ENCODE data around the gene BLVRA. TPM values are rescaled to one million over a fixed set of nuclear protein-coding genes. Genes with fewer than 3 reads are reported as not detected.
"Not testable (repeated sequence)": the region's sequence is repeated elsewhere in the genome, so short reads cannot be mapped to it uniquely, and the experiment has no call there.

The BLVRA gene
- total RNA-seq, 4 donors from 2014 or later, result 25.4 to 38.9 (median 32.1) TPM

DNA sequence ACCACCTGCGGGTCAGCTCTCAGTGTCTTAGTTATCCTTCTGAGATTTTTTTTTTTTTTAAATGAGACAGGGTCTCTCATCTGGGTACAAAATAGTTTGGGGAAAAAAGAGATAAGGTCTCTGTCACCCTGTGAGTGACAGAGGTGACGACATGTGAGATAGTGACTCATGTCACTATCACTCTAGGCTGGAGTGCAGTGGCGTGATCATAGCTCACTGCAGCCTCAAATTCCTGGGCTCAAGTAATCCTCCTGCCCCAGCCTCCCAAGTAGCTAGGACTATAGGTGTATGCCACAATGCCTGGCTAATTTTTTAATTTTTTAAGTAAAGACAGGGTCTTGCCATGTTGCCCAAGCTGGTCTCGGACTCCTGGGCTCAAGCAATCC, 10.4 kb downstream of the BLVRA start:
- TF ChIP-seq, protein P1, sequence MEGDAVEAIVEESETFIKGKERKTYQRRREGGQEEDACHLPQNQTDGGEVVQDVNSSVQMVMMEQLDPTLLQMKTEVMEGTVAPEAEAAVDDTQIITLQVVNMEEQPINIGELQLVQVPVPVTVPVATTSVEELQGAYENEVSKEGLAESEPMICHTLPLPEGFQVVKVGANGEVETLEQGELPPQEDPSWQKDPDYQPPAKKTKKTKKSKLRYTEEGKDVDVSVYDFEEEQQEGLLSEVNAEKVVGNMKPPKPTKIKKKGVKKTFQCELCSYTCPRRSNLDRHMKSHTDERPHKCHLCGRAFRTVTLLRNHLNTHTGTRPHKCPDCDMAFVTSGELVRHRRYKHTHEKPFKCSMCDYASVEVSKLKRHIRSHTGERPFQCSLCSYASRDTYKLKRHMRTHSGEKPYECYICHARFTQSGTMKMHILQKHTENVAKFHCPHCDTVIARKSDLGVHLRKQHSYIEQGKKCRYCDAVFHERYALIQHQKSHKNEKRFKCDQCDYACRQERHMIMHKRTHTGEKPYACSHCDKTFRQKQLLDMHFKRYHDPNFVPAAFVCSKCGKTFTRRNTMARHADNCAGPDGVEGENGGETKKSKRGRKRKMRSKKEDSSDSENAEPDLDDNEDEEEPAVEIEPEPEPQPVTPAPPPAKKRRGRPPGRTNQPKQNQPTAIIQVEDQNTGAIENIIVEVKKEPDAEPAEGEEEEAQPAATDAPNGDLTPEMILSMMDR (IDR thresholded peaks at IDR 0.05), result no peak
- TF ChIP-seq POLR2A (IDR thresholded peaks at IDR 0.05), result no peak
- H3K4me3 ChIP-seq (ENCODE audit: low read depth, poor library complexity, severe bottlenecking), result no peak overlapping the region
- WGBS, 2 donors, result 86 to 87% methylated on average over 4 of the region's 4 CpGs
- peak in 1 of 2 donors; percentile 49 for DNase-seq (ENCODE audit: low spot score in 2 of 2)
- intact Hi-C loops (cut with DNase I; ENCODE audit: low total_unique reads), result no loop called here

DNA sequence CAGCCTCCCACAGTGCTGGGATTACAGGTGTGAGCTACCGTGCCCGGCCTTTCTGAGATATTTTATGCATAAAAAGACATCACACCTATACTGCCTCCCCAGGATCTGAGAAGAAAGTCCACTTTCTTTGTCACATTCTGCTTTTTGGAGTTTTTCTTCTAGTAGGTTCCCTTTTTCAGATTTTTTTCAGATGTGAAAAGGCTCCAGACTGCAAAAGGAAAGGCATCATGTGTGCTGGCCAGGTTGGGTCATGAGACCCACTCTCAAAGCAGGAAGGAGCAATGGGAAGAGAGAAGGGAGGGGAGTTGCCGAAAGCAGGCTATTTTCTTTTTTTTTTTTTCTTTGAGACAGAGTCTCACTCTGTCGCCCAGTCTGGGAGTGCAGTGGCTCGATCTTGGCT, 10.8 kb downstream of the BLVRA start:
- intact Hi-C loops (cut with DNase I; ENCODE audit: low total_unique reads), result no loop called here
- no peak for DNase-seq (ENCODE audit: low spot score in 2 of 2)
- no peak overlapping the region for H3K4me3 ChIP-seq (ENCODE audit: low read depth, poor library complexity, severe bottlenecking)
- WGBS, 2 donors, result 88 to 91% methylated on average over 5 of the region's 5 CpGs
- TF ChIP-seq, protein P1 (IDR thresholded peaks at IDR 0.05), result no peak
- TF ChIP-seq POLR2A (IDR thresholded peaks at IDR 0.05), result no peak

DNA sequence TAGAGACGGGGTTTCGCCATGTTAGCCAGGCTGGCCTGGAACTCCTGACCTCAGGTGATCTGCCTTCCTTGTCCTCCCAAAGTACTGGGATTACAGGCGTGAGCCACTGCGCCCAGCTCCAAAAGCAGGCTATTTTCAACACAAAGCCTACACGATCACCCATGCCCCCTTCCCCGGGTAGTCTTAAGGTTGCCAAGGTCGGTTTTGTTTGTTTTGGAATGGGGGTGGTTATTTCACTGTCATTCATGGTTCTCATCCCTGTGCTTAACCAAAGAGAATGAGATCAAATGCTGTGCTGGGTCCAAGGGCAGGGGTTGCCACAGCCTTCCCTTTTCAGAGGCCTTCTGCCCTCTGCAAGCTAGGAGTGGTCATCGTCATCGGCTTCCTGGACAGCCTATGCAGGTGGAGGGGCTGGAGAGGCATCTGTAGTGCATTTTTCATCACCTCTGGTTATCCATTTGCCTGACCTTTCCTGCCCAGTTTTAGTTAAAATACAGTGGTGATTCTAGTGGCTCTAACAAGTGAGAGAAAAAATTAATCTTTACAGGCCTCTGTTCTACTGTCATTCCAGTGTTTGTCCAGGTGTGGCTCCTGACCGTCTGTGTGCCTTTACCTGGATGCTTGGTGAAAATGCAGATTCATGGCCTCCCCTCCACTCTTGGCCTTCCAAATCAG, 11.4 kb downstream of the BLVRA start:
- DNase-seq (ENCODE audit: low spot score in 2 of 2), result peak in 1 of 2 donors; percentile 32
- WGBS, 2 donors, result 87 to 88% methylated on average over 10 of the region's 10 CpGs
- TF ChIP-seq, protein P1 (IDR thresholded peaks at IDR 0.05), result no peak
- no peak for TF ChIP-seq POLR2A (IDR thresholded peaks at IDR 0.05)
- H3K4me3 ChIP-seq (ENCODE audit: low read depth, poor library complexity, severe bottlenecking), result no peak overlapping the region
- intact Hi-C loops (cut with DNase I; ENCODE audit: low total_unique reads), result no loop called here

DNA sequence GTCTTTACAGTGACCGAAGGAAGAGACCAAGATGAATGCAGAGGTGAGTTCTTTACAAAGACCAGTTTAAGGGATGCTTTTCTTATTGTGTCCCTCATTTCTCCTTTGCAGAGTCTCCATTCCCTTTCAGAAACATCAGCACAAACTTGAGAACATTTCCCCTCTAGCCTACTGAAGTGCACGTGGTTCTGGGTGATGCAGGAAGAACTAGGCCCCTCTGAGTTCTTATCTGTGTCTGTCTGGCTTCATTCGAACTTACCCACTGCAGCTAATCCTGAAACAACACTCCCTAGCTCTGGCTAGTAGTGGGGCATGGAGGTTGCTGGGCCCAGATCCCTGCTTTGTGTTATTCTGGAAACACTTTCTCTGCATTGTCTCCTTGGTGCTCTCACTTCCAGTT, 12.6 kb downstream of the BLVRA start:
- WGBS, 2 donors, result 73 to 74% methylated on average over 3 of the region's 3 CpGs
- TF ChIP-seq, protein P1 (IDR thresholded peaks at IDR 0.05), result no peak
- TF ChIP-seq POLR2A (IDR thresholded peaks at IDR 0.05), result no peak
- intact Hi-C loops (cut with DNase I; ENCODE audit: low total_unique reads), result no loop called here
- no peak overlapping the region for H3K4me3 ChIP-seq (ENCODE audit: low read depth, poor library complexity, severe bottlenecking)
- no peak for DNase-seq (ENCODE audit: low spot score in 2 of 2)

DNA sequence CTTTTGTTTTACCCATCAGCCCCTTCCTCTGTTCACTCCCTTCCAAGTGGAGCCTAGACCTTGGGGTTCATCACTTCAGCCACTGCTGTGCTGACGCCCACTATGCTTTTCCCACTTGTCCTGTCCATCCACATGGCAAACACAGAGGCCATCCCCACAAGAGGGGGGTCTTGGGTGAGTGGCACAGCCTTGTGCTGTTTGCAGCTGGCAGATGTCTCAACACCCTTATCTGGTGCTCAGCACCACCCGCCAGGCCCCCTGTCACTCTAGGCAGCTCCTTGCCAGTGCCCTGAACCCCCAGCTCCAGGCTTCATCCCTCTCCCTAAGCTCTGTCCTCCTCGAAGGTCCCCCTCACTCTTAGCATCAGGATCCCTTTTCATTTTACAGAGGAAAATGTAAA, 13.1 kb downstream of the BLVRA start:
- WGBS, 2 donors, result 77 to 86% methylated on average over 3 of the region's 3 CpGs
- peak in 1 of 2 donors; percentile 54 for DNase-seq (ENCODE audit: low spot score in 2 of 2)
- H3K4me3 ChIP-seq (ENCODE audit: low read depth, poor library complexity, severe bottlenecking), result no peak overlapping the region
- intact Hi-C loops (cut with DNase I; ENCODE audit: low total_unique reads), result no loop called here
- no peak for TF ChIP-seq POLR2A (IDR thresholded peaks at IDR 0.05)
- TF ChIP-seq, protein P1 (IDR thresholded peaks at IDR 0.05), result no peak

DNA sequence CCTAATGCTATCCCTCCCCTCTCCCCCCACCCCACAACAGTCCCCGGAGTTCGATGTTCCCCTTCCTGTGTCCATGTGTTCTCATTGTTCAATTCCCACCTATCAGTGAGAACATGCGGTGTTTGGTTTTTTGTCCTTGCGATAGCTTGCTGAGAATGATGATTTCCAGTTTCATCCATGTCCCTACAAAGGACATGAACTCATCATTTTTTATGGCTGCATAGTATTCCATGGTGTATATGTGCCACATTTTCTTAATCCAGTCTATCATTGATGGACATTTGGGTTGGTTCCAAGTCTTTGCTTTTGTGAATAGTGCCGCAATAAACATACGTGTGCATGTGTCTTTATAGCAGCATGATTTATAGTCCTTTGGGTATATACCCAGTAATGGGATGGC, 14.8 kb downstream of the BLVRA start:
- DNase-seq (ENCODE audit: low spot score in 2 of 2); H3K4me3 ChIP-seq (ENCODE audit: low read depth, poor library complexity, severe bottlenecking); intact Hi-C loops (cut with DNase I; ENCODE audit: low total_unique reads): not testable (repeated sequence)
- WGBS, 2 donors, result 97 to 99% methylated on average over 6 of the region's 6 CpGs

DNA sequence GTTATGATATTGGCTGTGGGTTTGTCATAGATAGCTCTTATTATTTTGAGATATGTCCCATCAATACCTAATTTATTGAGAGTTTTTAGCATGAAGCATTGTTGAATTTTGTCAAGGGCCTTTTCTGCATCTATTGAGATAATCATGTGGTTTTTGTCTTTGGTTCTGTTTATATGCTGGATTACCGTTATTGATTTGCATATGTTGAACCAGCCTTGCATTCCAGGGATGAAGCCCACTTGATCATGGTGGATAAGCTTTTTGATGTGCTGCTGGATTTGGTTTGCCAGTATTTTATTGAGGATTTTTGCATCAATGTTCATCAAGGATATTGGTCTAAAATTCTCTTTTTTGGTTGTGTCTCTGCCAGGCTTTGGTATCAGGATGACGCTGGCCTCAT, 16.8 kb downstream of the BLVRA start:
- 92 to 93% methylated on average over 2 of the region's 2 CpGs for WGBS, 2 donors
- intact Hi-C loops (cut with DNase I; ENCODE audit: low total_unique reads); H3K4me3 ChIP-seq (ENCODE audit: low read depth, poor library complexity, severe bottlenecking); DNase-seq (ENCODE audit: low spot score in 2 of 2): not testable (repeated sequence)

DNA sequence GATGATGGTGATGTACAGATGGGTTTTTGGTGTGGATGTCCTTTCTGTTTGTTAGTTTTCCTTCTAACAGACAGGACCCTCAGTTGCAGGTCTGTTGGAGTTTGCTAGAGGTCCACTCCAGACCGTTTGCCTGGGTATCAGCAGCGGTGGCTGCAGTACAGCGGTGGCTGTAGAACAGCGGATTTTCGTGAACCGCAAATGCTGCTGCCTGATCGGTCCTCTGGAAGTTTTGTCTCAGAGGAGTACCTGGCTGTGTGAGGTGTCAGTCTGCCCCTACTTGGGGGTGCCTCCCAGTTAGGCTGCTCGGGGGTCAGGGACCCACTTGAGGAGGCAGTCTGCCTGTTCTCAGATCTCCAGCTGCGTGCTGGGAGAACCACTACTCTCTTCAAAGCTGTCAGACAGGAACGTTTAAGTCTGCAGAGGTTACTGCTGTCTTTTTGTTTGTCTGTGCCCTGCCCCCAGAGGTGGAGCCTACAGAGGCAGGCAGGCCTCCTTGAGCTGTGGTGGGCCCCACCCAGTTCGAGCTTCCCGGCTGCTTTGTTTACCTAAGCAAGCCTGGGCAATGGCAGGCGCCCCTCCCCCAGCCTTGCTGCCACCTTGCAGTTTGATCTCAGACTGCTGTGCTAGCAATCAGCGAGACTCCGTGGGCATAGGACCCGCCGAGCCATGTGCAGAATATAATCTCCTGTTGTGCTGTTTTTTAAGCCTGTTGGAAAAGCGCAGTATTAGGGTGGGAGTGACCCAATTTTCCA, 20.0 kb downstream of the BLVRA start:
- 74 to 80% methylated on average over 11 to 14 of the region's 18 CpGs for WGBS, 2 donors
- DNase-seq (ENCODE audit: low spot score in 2 of 2), result peak in 1 of 2 donors; percentile 72
- H3K4me3 ChIP-seq (ENCODE audit: low read depth, poor library complexity, severe bottlenecking), result not testable (repeated sequence)

More for the DNA sequence above, 20.0 kb downstream of the BLVRA start:
- intact Hi-C loops (cut with DNase I; ENCODE audit: low total_unique reads), result not testable (repeated sequence)

Measured in lower leg skin (tissue), 4 donors.